Measurements from ENCODE around the gene SERF1A. TPM values are rescaled to one million over a fixed set of nuclear protein-coding genes. Genes with fewer than 3 reads are reported as not detected.
"Not testable (repeated sequence)": the region's sequence is repeated elsewhere in the genome, so short reads cannot be mapped to it uniquely, and the experiment has no call there.

The SERF1A gene
- total RNA-seq (2021) = 10.6 to 16.5 TPM (median 13.9 TPM) in 3 replicates
- percentile 33 among the genes with signal in this experiment for Bru-seq, nascent RNA
- long read RNA-seq, experiment 1, transcript SERF1A-201 (3 exons, 963 nt) = major isoform, 67 of 87 reads
- long read RNA-seq, experiment 1, transcript SERF1A-205 (3 exons, 663 nt) = minor isoform, 12 of 87 reads
- long read RNA-seq, experiment 1, partial matches to known transcripts = 2 of 87 reads
- long read RNA-seq, experiment 1, other reads (novel, unspliced or antisense) = 6 of 87 reads
- long read RNA-seq, experiment 2, transcript SERF1A-201 (3 exons, 963 nt) = major isoform, 48 of 67 reads
- long read RNA-seq, experiment 2, partial matches to known transcripts = 3 of 67 reads
- long read RNA-seq, experiment 2, other reads (novel, unspliced or antisense) = 11 of 67 reads
- long read RNA-seq, experiment 3, transcript SERF1A-201 (3 exons, 963 nt) = major isoform, 12 of 29 reads
- long read RNA-seq, experiment 3, partial matches to known transcripts = 4 of 29 reads
- long read RNA-seq, experiment 3, other reads (novel, unspliced or antisense) = 10 of 29 reads

DNA sequence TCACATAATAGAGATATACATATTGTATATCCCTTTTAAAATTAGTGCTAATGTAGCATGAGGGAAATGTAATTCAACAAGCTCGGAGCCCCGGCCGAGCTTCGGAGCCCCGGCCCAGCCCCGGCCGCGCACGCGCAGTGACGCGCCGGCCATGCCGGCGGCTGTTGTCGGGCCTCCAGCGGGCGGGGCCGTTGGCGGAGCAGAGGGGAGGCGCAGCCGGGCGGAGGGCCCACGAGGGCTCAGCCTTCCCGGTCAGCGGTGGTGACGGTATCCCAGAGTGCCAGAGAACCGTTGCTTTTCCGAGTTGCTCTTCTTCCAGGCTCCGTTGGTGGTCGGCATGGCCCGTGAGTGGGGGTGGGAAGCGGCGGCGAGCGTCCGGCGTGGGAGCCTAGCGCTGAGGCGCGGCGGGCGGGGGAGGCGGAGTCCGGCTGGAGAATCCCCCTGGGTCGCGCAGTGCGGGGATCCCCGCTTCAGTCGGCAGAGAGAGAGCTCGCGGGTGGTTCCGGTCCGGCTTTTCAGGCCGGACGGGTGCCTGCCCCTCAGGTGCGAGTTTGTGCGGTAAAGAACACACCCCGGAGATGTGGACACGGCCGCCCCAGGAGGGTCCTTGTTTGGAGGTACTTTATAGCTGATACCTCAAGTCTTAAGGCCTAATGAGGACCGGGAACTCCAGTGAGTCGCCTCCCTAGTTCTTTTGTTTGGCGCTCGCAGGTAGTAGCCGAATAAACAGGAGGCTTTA, at the start of gene SERF1A:
SERF1A (plus strand) TSS at position 137 of the 739 bp plus-strand sequence; CDS start at position 338, 201 bp downstream.
- H3K27ac Mint-ChIP-seq; H3K9me3 Mint-ChIP-seq; H3K4me3 Mint-ChIP-seq; POLR2A ChIA-PET; H3K36me3 Mint-ChIP-seq; DNase-seq (ENCODE audit: low spot score); H3K4me1 Mint-ChIP-seq; H3K27me3 Mint-ChIP-seq (ENCODE audit: low read depth); CTCF ChIA-PET: not testable (repeated sequence)
- peak; percentile 94 for ATAC-seq

DNA sequence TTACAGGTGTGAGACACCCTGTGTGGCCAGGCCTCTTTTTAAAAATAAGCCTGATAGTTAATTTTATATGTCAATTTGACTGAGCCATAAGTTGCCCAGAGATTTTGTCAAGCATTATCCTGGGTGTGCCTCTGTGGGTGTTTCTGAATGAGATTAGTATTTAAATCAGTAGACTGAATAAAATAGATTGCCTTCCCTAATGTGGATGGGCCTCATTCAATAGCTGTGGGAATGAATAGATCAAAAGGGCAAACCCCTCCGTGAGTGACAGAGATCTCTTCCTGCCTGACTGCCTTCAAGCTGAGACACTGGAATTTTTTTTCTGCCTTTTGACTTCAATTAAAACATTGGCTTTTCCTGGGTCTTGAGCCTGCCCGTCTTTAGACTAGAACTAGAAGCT, 33.7 kb upstream of the SERF1A start:
- H3K4me3 Mint-ChIP-seq; DNase-seq (ENCODE audit: low spot score); H3K36me3 Mint-ChIP-seq; CTCF ChIA-PET; H3K27me3 Mint-ChIP-seq (ENCODE audit: low read depth); H3K4me1 Mint-ChIP-seq; H3K9me3 Mint-ChIP-seq; POLR2A ChIA-PET; H3K27ac Mint-ChIP-seq: not testable (repeated sequence)
- ATAC-seq = peak; percentile 58

DNA sequence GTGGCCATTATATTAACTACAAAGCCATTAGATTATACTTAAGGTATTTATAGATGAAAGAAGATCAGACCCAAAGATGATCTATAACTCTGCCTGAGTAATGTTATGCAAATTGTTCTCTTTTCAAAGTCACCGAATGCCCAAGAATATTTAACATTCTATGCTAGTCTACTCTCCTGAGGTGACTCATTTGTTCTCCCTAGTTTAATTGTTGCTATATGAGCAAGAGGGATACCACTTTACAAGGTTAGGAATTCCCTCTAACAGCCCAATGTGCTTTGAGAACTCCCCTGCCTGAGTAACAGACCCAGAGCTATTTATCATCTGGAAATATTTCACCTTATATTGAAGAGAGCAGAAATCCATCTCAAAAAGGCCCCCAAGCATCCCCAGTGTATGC, 29.8 kb upstream of the SERF1A start:
- H3K4me3 Mint-ChIP-seq; H3K27ac Mint-ChIP-seq; H3K9me3 Mint-ChIP-seq; POLR2A ChIA-PET; H3K4me1 Mint-ChIP-seq; DNase-seq (ENCODE audit: low spot score); H3K27me3 Mint-ChIP-seq (ENCODE audit: low read depth); CTCF ChIA-PET; H3K36me3 Mint-ChIP-seq: not testable (repeated sequence)
- peak; percentile 65 for ATAC-seq

DNA sequence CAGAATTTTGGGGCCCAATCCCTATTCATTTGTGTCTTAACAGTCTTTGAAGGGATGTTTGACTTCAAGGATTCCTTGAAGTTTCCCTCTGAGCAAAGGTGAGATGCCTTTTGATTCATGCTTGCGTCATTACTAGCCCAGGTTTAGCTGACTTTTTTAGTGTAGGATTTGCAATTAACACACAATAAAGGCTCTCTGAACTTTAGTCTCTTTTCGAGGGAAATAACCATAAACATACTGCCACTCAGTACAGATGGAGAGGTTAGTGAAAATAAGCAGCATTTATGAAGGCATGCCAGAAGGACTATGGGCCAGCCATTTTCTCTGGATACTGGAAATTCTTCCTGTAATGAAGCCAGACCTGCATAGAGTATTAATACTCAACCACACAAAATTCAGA, 4.4 kb upstream of the SERF1A start:
- H3K9me3 Mint-ChIP-seq; H3K27ac Mint-ChIP-seq; POLR2A ChIA-PET; CTCF ChIA-PET; H3K27me3 Mint-ChIP-seq (ENCODE audit: low read depth); H3K4me3 Mint-ChIP-seq; ATAC-seq; H3K4me1 Mint-ChIP-seq; DNase-seq (ENCODE audit: low spot score); H3K36me3 Mint-ChIP-seq: not testable (repeated sequence)

DNA sequence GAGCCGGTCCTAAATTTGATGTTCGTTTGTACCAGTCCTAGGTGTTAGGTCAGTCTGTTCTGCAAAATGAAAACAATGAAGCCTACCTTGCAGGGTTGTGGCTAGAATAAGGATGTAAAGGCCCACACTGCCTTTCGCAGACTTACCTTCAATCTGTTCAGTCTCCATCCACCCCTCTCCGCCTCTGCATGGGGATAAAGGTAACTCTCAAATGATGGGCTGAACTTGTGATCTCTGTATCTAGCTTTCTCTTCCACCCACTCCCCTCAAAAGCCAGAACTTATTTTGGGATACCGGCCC, 753 bp downstream of the SERF1A start:
- CTCF ChIA-PET; H3K36me3 Mint-ChIP-seq; POLR2A ChIA-PET; H3K27ac Mint-ChIP-seq; H3K4me3 Mint-ChIP-seq; H3K9me3 Mint-ChIP-seq; H3K27me3 Mint-ChIP-seq (ENCODE audit: low read depth); DNase-seq (ENCODE audit: low spot score); H3K4me1 Mint-ChIP-seq: not testable (repeated sequence)
- ATAC-seq = peak; percentile 43

DNA sequence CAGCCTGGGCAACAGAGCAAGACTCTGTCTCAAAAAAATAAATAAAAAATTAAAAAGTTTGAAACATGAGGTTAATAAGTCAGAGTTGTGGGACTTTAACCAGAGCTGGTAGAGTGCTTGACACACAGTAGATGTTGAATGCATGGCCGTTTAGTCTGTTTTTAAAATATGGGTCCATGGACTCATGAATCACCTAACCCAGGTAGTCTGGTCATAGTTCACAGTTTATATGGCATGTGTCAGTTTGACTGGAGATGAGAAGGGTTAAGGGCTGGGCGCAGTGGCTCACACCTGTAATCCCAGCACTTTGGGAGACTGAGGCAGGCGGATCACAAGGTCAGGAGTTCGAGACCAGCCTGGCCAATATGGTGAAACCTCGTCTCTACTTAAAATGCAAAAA, 6.2 kb downstream of the SERF1A start:
- H3K9me3 Mint-ChIP-seq; H3K4me1 Mint-ChIP-seq; CTCF ChIA-PET; H3K36me3 Mint-ChIP-seq; H3K27ac Mint-ChIP-seq; H3K4me3 Mint-ChIP-seq; H3K27me3 Mint-ChIP-seq (ENCODE audit: low read depth); POLR2A ChIA-PET; ATAC-seq; DNase-seq (ENCODE audit: low spot score): not testable (repeated sequence)

DNA sequence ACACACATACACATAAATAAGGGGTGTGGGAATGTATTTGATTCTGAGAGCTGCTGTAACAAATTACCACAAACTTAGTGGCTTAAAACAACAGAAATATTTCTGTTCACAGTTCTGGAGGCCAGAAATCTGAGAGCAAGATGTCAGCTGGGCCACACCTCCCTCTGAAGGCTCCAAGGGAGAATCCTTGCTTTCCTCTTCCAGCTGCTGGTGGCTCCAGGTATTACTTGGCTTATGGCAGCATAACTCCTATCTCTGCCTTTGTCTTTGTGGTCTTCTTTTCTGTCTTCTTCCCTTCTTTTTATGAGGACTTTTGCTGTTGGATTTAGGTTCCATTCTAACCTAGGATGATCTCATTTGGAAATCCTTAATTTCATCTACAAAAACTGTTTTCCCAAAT, 16.4 kb downstream of the SERF1A start:
- POLR2A ChIA-PET; DNase-seq (ENCODE audit: low spot score); H3K27me3 Mint-ChIP-seq (ENCODE audit: low read depth); H3K27ac Mint-ChIP-seq; H3K4me1 Mint-ChIP-seq; H3K9me3 Mint-ChIP-seq; H3K36me3 Mint-ChIP-seq; H3K4me3 Mint-ChIP-seq; CTCF ChIA-PET: not testable (repeated sequence)
- peak; percentile 68; the same call in 1 of the 2 replicates for ATAC-seq

DNA sequence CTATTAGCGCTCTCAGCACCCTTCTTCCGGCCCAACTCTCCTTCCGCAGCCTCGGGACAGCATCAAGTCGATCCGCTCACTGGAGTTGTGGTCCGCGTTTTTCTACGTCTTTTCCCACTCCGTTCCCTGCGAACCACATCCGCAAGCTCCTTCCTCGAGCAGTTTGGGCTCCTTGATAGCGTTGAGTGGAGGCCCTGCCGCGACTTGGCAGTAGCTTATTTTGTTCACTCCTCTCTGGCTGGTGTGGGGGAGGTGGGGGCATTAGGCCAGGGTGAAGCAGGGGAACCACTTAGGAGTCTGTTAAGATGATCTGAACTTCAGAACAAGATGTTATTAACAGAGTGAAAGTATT, 24.7 kb downstream of the SERF1A start:
- POLR2A ChIA-PET; H3K36me3 Mint-ChIP-seq; H3K27me3 Mint-ChIP-seq (ENCODE audit: low read depth); H3K4me1 Mint-ChIP-seq; H3K9me3 Mint-ChIP-seq; H3K4me3 Mint-ChIP-seq; H3K27ac Mint-ChIP-seq; CTCF ChIA-PET; DNase-seq (ENCODE audit: low spot score): not testable (repeated sequence)
- ATAC-seq = peak; percentile 40

DNA sequence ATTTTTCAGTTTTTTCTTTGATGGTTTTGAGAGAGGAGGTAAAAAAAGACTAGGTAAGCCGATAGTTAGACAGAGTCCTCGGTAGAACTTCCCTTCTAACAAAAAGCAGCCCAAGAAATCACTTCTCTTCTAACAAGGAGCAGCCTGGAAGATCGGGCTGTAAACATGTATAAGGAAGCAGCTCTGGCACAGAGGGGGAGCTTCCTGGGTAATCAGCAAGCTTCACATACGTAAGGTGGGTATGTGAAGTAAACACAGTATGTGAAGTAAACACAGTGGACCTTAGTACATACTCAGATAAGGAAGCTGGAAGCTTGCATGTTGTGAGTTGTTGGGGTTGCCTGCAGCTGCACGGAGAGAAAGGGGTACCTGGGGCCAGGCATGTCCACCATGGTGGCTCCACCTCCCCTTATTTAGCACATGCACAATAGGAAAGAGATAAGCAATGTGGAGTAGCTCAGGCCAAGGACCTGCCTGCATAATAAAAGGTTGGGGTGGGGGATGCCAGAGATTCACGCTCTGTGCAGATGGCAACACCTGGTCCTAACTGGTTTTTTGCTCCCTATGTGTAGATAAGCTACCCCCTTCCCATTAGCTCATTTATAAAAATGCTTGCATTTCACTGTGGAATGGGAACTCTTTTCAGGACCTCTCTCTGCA, 31.4 kb downstream of the SERF1A start:
- POLR2A ChIA-PET; H3K27me3 Mint-ChIP-seq (ENCODE audit: low read depth); H3K36me3 Mint-ChIP-seq; H3K9me3 Mint-ChIP-seq; H3K4me1 Mint-ChIP-seq; DNase-seq (ENCODE audit: low spot score); CTCF ChIA-PET; H3K4me3 Mint-ChIP-seq; H3K27ac Mint-ChIP-seq: not testable (repeated sequence)
- ATAC-seq = peak; percentile 89

DNA sequence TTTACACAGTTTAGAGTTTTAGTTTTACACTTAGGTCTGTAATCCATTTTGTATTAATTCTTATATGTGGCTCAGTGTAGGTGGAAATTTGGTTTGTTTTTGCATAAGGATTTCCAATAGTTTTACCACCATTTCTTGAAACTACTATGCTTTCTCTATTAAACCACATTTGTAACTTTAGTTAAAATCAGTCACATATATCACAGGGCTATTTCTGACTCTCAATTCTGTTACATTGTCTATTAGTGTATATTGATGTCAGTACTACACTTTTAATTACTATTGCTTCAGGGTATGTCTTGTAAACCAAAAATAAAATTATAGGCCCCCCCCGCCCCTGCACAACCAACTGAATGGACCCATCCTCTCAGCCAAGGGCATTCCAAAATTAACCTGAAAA, 32.1 kb downstream of the SERF1A start:
- H3K27me3 Mint-ChIP-seq (ENCODE audit: low read depth); H3K4me1 Mint-ChIP-seq; H3K4me3 Mint-ChIP-seq; DNase-seq (ENCODE audit: low spot score); CTCF ChIA-PET; H3K36me3 Mint-ChIP-seq; H3K27ac Mint-ChIP-seq; POLR2A ChIA-PET; H3K9me3 Mint-ChIP-seq; ATAC-seq: not testable (repeated sequence)

DNA sequence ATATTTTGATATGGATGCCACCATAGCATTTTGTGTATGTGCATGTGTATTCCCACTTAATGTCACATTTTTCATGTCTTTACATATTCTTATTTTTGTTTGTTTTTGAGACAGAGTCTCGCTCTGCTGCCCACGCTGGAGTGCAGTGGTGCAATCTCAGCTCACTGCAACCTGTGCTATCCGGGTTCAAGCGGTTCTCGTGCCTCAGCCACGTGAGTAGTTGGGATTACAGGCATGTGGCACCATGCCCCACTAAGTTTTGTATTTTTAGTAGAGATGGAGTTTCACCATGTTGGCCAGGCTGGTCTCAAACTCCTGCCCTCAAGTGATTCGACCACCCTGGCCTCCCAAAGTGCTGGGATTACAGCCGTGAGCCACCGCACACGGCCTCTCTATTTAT, 52.6 kb downstream of the SERF1A start:
- H3K4me1 Mint-ChIP-seq; ATAC-seq; POLR2A ChIA-PET; H3K27me3 Mint-ChIP-seq (ENCODE audit: low read depth); CTCF ChIA-PET; DNase-seq (ENCODE audit: low spot score); H3K27ac Mint-ChIP-seq; H3K4me3 Mint-ChIP-seq; H3K9me3 Mint-ChIP-seq; H3K36me3 Mint-ChIP-seq: not testable (repeated sequence)

Measured in WTC11 (cell line).